H7 (cell line): ENCODE data around the gene PCBP1. TPM values are rescaled to one million over a fixed set of nuclear protein-coding genes. Genes with fewer than 3 reads are reported as not detected.

Experiments
- DNase-seq: peaks from one replicate; pipeline ENCODE4 v3.0.0; 2012
- H3K27me3 ChIP-seq: 2 replicates; pipeline ENCODE4 v1.6.0; 2011; ENCODE audit warnings: mild to moderate bottlenecking, low read length; ENCODE audit not compliant: control insufficient read depth, insufficient read depth
- H3K36me3 ChIP-seq: replicated peaks from 2 replicates; pipeline ENCODE4 v1.5.1; 2011; ENCODE audit warnings: low read length; ENCODE audit not compliant: control insufficient read depth, insufficient read depth
- H3K4me3 ChIP-seq: 2 replicates; pipeline ENCODE4 v1.5.1; 2011; ENCODE audit warnings: low read depth, mild to moderate bottlenecking, control low read depth, low read length, moderate library complexity; ENCODE audit not compliant: insufficient read depth
- total RNA-seq: library from RNA; depleted of rRNA; stranded (reverse); fragments of >200 nt; shearing (Covaris generic); gene quantifications from 2 replicates; pipeline ENCODE4 v1.2.3, GENCODE V29; 2014

The PCBP1 gene
- total RNA-seq, 1 experiment from 2014 or later = 52.6 TPM

DNA sequence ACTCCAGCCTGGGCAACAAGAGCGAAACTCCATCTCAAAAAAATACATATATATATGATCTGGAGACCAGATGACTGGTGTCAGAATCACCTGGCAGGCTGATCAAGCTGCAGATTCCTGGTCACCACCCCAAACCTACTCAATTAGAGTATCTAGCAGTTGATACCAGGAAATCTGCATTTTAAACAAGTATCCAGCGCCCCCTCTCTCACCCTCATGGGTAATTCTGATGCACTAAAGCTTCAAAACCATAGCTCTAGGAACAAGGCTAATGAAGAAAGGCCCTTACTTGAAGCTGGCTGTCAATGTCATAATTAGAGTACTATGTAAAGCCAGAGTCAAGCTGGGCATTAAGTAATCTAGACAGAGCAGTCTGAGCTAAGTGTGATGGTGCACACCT lies 25.0 kb upstream of the PCBP1 start:
- Histone ChIP-seq H3K4me3 (no peak overlapping the region), H3K36me3 (peaks cover 14% of the 10 kb centered on the region), H3K27me3 (no peaks in the 10 kb centered on the region)
- no peak for DNase-seq

DNA sequence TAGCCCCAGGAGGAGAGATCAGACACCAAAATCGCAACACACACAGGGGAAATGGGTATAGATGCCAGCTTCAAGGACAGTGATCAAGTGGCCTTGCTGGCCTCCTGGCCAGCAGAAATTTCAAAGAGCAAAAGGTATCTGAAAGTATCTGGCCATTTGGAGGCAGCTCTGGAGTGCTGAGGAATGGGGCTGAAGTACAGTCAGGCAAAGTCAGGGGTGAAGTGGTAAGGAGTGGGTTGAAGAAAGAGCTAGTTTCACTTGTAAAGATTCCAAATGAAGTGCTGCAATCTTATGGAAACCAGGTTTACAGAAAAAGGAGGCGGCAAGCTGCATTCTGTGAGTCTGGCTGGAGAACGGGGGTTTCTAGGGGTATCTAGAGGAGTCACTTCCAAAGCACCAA lies 19.2 kb upstream of the PCBP1 start:
- H3K36me3 ChIP-seq = peaks cover 5% of the 10 kb centered on the region
- H3K4me3 ChIP-seq = no peak overlapping the region

DNA sequence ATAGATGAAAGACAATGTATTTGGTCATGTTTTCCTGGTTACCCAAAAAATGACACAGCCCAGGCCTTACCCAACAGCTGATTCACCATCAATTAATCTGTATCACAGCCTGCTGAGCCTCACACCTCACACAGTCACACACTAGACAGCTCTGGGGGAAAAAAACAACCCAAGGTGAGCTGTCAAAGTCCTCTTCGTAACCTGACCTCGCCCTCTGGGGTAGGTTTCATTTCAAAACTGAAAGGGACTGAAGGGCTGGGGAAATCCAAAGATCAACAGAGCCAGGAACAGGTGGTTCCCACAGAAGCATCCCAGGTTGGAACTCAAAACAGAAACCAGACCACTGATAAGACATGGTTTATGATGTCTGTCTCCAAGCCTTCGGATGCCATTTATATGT lies 18.2 kb upstream of the PCBP1 start:
- H3K27me3 ChIP-seq = no peaks in the 10 kb centered on the region
- DNase-seq = no peak

More for the DNA sequence above, 19.2 kb upstream of the PCBP1 start:
- DNase-seq = no peak
- no peaks in the 10 kb centered on the region for H3K27me3 ChIP-seq

DNA sequence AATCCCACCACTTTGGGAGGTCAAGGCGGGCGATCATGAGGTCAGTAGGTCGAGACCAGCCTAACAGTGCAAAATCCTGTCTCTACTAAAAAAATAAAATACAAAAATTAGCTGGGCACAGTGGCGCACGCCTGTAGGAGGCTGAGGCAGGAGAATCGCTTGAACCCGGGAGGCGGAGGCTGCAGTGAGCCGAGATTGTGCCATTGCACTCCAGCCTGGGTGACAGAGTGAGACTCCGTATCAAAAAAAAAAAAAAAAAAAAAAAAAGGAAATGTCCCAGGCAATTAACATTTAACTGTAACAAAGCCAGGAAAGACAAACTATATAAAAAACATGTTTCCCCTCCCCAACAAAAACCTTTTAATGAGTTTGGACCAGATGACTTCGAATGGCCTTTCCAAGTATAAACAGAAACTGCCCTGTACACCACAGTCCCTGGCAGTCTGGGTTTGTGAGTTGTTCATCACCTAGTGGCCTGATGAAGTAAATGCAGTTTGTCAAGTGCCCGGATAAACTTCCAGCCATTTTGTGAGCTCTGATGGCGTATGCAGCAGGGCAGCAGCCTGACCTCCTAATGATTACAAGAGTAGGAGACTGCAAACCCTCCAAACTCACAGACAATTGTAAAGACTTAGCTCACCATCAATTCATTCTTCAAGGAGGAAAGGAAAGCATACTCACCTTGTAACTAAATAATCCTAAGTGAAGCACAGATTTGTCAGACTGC lies 16.6 kb upstream of the PCBP1 start:
- peaks cover 5% of the 10 kb centered on the region for H3K36me3 ChIP-seq
- peak; percentile 85 for DNase-seq
- H3K4me3 ChIP-seq = no peak overlapping the region
- no peaks in the 10 kb centered on the region for H3K27me3 ChIP-seq

More for the DNA sequence above, 18.2 kb upstream of the PCBP1 start:
- no peak overlapping the region for H3K4me3 ChIP-seq
- peaks cover 5% of the 10 kb centered on the region for H3K36me3 ChIP-seq

DNA sequence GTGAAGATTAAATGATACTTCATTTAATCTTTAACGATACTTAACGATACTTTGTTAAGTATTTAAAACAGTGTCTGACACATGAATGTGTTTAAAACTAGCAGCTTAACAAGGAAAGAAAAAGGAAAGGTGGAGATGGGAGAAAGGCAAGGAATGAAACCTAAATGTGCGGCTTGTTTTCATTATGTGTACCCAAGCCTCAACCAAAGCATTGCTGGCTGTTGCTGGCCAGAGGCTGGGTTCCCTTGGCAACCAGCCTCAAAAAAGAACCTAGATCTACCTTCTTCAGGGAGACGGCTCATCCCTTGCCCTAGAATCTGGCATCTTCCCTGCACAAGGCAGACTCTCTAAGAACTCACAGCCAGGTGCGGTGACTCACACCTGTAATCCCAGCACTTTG lies 13.8 kb upstream of the PCBP1 start:
- Histone ChIP-seq H3K36me3 (peaks cover 5% of the 10 kb centered on the region), H3K4me3 (no peak overlapping the region), H3K27me3 (no peaks in the 10 kb centered on the region)
- no peak for DNase-seq

DNA sequence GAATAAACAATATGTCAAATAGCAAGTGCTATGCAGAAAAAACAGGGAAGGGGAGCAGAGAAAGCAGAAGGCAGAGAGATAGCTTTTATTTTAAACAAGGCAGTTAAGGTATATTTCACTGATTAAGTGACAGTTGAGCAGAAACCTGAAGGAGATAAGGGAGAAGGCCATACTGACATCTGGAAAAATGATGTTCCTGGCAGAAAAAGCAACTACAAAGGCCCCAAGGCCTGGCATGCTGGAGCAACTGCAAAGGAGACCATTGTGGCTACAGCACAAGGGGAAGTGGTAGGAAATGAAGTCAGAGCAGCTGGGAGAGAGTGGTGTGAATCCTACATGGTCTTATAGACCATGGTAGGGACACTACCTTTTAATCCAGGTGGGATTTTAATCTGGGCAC lies 8.9 kb upstream of the PCBP1 start:
- Histone ChIP-seq H3K4me3 (no peak overlapping the region), H3K27me3 (no peaks in the 10 kb centered on the region), H3K36me3 (peaks cover 15% of the 10 kb centered on the region)
- no peak for DNase-seq

DNA sequence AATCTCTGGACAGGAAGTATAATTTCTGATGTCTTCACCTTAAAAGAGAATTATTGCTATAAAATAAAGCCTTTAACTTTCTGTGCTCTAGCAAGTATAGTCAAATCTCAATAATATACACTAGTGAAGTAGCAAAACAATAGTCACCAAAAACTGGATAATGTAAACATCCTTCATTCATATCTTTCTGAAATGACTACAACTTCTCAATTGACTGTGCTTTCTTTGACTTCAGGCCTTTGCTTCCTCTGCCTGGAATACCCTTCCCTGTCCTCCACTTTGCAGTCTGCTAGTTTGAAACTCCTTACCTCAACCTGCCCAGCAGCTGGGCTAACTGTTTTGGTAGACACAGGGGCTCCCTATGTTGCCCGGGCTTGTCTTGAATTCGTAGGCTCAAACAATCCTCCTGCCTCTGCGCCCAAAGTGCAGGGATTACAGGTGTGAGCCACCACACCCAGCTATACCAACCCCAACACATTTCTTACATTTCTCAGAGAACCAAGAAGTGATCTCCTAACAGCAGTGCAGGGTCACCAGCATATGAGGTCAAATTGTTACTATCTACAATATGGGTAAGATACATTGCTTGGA lies 6.6 kb upstream of the PCBP1 start:
- Histone ChIP-seq H3K27me3 (no peaks in the 10 kb centered on the region), H3K36me3 (peaks cover 19% of the 10 kb centered on the region)
- DNase-seq = no peak

DNA sequence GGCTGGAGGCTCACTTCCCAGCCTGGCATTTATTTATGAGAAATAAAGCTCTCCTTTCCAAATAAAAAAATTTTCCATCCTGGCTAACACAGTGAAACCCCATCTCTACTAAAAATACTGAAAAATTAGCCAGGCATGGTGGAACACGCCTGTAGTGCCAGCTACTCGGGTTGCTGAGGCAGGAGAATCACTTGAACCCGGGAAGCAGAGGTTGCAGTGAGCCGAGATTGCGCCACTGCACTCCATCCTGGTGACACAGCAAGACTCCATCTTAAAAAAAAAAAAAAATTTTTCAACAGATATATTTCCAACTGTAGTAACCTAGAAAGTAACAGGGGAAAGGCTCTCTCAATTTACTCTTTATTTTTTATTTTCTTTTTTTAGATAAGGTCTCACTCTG lies 6.1 kb upstream of the PCBP1 start:
- Histone ChIP-seq H3K36me3 (peaks cover 19% of the 10 kb centered on the region), H3K4me3 (no peak overlapping the region), H3K27me3 (no peaks in the 10 kb centered on the region)
- DNase-seq = no peak

More for the DNA sequence above, 6.6 kb upstream of the PCBP1 start:
- H3K4me3 ChIP-seq = no peak overlapping the region

DNA sequence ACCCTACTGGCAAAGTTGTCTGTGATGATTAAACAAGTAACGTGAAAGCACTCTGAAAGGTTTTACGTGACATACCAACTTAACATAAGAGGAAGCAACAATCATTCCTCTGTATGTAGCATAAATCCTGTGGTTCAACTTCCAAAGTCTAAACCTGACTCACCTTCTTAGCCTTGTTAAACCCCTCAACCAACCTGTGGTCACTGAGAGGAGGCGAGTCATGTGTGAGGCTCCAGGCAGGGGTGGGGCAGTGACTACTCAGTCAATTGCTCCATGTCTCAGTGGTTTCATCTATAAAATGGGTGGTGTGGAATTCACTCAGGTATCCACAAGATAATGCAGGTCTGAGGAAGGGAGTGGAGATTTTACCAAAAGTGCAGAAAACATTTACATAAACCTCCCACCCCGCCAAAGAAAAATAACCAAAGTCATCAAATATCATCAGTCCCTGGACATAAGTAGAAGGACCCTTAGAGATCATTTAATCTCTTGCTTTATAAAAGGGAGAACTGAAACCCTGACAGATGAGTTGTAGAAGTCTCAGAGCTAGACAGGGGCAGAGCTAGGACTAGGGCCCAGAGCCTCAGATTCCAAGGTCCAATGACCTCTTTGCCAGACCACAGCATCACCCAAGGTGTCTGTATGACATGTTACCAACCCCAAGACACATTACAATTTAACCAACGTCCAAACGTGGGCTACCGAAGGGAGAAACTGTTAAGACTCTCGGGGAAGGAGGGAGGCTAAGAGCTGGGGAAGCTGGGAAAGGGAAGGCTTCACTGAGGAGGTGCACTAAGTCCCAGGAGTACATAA lies 3.7 kb upstream of the PCBP1 start:
- no peak overlapping the region for H3K4me3 ChIP-seq
- H3K36me3 ChIP-seq = peaks cover 20% of the 10 kb centered on the region
- DNase-seq = no peak
- no peaks in the 10 kb centered on the region for H3K27me3 ChIP-seq

DNA sequence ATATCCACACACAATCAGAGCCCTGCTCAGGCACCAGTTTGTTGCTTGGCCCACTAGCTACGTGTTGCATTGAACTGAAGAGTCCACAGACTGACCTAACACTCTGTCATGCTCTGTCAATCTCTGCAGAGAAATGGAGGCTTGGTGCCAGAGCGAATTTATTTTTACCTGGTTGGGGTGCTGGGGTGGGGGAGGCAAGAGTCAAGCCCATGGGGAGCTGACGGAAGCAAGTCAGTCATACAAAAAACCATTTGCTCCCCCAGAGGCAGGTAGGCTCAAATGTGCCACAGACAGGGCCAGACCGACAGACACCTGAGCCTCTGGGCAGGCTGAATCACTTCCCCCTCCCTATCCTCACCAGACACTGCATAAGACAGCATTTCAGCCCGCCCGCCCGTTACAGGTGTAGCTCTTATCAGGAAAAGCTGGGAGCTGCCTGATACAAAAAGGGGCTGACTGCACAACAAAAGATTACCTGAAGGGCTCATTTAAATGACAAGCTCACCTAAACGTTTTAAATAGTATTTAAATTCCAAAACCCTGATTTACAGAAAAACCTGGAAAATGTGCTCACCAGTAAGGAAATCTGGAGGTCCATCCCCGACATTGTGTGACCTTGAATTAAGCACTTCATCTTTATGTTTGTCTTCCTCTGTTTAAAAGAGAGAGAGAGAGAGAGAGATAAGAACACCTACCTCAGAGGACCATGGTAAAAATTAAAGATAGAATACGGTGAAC lies 2.1 kb upstream of the PCBP1 start:
- DNase-seq = peak; percentile 87
- H3K4me3 ChIP-seq = peak overlapping the region; percentile 79
- peaks cover 20% of the 10 kb centered on the region for H3K36me3 ChIP-seq
- no peaks in the 10 kb centered on the region for H3K27me3 ChIP-seq

DNA sequence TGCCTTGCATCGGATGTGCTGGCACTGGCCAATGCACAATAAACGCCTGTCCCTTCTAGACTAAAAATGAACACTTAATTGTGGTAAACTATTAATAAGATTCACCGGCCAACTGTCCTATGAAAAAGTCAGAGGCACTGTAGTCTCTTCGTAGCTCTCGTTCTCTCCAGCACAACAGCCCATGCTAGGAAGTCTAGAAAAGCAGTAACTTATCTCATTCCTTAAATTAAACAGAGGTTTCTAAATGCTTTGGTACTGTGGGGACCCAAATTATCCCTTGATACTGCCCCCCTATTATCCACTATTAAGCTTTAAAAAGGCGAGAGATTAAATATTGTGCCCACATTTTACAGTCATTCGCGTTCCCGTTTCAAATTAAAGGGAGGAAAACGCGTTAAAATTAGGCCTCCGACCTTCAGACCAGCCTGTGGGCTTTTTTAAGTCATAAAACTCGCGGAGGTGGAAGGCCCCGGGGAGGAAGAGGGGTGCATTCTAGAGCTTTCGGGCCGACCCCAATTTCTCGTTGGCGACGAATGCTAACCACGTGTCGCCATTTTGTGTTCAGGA lies 1.5 kb upstream of the PCBP1 start:
- DNase-seq = peak; percentile 28
- peaks cover 18% of the 10 kb centered on the region for H3K36me3 ChIP-seq
- H3K27me3 ChIP-seq = no peaks in the 10 kb centered on the region
- H3K4me3 ChIP-seq = peak overlapping the region; percentile 79

DNA sequence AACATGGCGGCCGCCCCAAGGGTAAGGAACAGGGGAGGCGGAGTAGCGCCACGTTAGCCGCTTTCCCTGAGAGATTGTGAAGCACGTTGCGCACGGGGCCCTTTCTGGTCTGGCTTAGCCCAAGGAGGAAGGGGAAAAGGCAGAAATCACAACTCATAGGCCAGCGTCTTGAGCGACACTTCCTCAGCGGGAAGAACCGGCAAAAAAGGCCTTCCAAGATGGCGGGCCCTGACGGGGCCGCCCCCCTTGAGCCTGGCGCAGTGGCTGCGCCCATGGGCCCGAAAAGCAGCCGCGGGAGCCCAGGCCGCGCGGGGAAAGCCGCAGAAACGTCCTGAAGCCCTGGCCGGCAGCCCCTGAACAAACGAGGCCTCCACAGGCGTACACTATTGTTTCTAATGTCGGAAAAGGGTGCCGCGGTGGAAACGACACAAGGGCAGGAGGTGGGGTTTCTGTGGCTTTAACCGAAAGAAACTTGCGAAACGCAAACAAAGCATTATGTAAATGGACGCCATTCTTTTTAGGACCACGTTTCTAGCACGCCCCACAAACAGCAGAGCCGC lies 919 bp upstream of the PCBP1 start:
- DNase-seq = no peak
- Histone ChIP-seq H3K36me3 (peaks cover 15% of the 10 kb centered on the region), H3K4me3 (peak overlapping the region; percentile 79), H3K27me3 (no peaks in the 10 kb centered on the region)

DNA sequence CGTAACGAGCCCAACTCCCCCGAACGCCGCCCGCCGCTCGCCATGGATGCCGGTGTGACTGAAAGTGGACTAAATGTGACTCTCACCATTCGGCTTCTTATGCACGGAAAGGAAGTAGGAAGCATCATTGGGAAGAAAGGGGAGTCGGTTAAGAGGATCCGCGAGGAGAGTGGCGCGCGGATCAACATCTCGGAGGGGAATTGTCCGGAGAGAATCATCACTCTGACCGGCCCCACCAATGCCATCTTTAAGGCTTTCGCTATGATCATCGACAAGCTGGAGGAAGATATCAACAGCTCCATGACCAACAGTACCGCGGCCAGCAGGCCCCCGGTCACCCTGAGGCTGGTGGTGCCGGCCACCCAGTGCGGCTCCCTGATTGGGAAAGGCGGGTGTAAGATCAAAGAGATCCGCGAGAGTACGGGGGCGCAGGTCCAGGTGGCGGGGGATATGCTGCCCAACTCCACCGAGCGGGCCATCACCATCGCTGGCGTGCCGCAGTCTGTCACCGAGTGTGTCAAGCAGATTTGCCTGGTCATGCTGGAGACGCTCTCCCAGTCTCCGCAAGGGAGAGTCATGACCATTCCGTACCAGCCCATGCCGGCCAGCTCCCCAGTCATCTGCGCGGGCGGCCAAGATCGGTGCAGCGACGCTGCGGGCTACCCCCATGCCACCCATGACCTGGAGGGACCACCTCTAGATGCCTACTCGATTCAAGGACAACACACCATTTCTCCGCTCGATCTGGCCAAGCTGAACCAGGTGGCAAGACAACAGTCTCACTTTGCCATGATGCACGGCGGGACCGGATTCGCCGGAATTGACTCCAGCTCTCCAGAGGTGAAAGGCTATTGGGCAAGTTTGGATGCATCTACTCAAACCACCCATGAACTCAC lies 673 bp downstream of the PCBP1 start:
- peak; percentile 70 for DNase-seq
- peaks cover 12% of the 10 kb centered on the region for H3K36me3 ChIP-seq

More for the DNA sequence above, 673 bp downstream of the PCBP1 start:
- peak overlapping the region; percentile 79 for H3K4me3 ChIP-seq
- no peaks in the 10 kb centered on the region for H3K27me3 ChIP-seq
